Omental fat pad (tissue), 4 donors: Measurements from ENCODE around the gene METTL14. TPM values are rescaled to one million over a fixed set of nuclear protein-coding genes. Genes with fewer than 3 reads are reported as not detected.

Experiments
- ATAC-seq: fragments of 150-250 bp; one replicate; pipeline ENCODE4 v1.9.1; 2016; ENCODE audit warnings: mild to moderate bottlenecking, moderate library complexity; ENCODE audit not compliant: low FRiP score
- DNase-seq: peaks from one replicate; pipeline ENCODE4 v3.0.0-alpha.2; 2019; ENCODE audit warnings: low spot score
- CTCF ChIP-seq, 3 donors: fragments of 450-650 bp; IDR thresholded peaks; one replicate each; pipeline ENCODE4 v1.5.1; 2016 to 2017; ENCODE audit warnings: antibody characterized with exemption in 3 of 3, mild to moderate bottlenecking in 3 of 3, moderate library complexity in 2 of 3
- small RNA-seq: library from RNA; depleted of rRNA; stranded (forward); fragments of <200 nt; gene quantifications from one replicate; pipeline ENCODE3, GENCODE V24; 2016
- total RNA-seq, 4 donors: library from RNA; depleted of rRNA; stranded (reverse); fragments of >200 nt; gene quantifications; one replicate each; pipeline ENCODE4 v1.1.0, GENCODE V29; 2016

The METTL14 gene
- total RNA-seq, 4 donors from 2014 or later = 24.4 to 67.8 (median 31.7) TPM

DNA sequence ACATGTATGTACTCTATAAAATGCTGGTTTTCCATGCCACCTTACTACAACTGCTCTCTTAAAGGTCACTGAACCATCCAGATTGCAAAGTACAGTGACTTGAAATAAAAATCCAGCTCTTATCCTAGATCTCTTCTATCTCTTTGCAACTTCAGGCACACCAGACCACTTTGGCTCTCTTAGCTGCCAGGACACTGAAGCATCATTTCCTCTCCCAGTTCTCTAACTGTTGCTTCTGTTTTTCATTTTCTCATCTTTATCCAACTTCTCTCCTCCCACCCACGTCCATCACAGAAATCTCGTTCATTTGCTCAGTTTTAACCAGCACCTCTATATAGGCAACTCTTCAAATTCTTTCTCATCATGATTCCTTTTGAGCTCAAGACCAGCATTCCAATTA is 74.3 kb downstream of the METTL14 start:
- no peak for TF ChIP-seq CTCF (IDR thresholded peaks at IDR 0.05)
- DNase-seq = no peak
- ATAC-seq = no peak

- TF ChIP-seq CTCF (IDR thresholded peaks at IDR 0.05) = no peak
- no peak for DNase-seq
- no peak for ATAC-seq
Measured at GRCh38 chr4:118760092-118760491, 74.9 kb downstream of the METTL14 start.

DNA sequence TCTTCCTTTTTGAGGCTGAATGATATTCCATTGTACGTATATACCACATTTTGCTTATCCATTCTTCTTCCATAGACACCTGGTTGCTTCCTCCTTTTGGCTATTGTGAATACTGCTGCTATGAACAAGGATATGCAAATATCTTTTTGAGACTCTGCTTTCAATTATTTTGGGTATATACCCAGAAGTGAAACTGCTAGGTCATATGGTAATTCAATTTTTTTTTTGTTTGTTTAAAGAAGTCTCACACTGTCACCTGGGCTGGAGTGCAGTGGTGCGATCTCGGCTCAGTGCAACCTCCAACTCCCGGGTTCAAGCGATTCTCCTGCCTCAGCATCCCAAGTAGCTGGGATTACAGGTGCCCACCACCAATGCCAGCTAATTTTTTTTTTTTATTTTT is 75.3 kb downstream of the METTL14 start:
- no peak for ATAC-seq
- TF ChIP-seq CTCF (IDR thresholded peaks at IDR 0.05) = no peak
- DNase-seq = no peak

DNA sequence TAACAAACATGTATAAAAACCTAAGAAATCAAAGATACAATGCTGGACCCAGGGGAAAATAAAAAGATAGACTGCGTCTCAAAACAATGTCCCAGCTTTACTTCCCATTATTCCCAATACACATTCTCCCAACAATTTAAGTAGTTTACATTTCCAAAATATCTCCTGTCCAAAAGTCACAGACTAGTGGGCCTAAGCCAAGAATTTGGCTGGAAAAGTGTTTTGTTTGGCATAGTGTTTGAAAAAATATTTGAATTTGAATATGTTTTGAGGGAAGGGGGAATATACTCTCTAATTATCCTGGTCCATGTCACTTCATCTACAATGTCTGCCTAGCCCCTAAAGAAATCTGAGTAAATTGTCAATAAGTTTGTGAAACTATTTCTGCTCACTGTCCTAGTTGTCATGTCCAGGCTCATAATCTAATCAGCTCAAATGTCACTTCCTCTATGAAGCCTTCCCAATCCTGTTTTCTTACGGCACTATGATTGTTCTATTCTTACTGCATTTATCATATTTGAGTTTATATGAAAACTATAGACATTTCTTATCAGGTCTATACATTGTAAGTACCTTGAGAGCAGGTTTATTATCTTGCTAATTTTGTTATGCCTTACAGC is 76.3 kb downstream of the METTL14 start:
- ATAC-seq (no peak), DNase-seq (no peak)
- no peak for TF ChIP-seq CTCF (IDR thresholded peaks at IDR 0.05)

- no peak for TF ChIP-seq CTCF (IDR thresholded peaks at IDR 0.05)
- ATAC-seq (no peak), DNase-seq (no peak)
Measured at GRCh38 chr4:118762155-118762554, 77.0 kb downstream of the METTL14 start.

GRCh38 chr4:118762730-118763477 is 77.7 kb downstream of the METTL14 start:
- TF ChIP-seq CTCF (IDR thresholded peaks at IDR 0.05) = no peak
- DNase-seq = no peak
- peak; percentile 35 for ATAC-seq

Small RNA genes within 50 kb of the gene (small RNA-seq; reads per million reads assigned to genes)
- not detected for gene SEPT14P4

Other genes starting within 250 kb of the METTL14 start
- 10 to 100 TPM; 47.4 to 54.9 (median 52.8) TPM for gene SEC24D, start 150.7 kb downstream of the METTL14 start, total RNA-seq
- gene SYNPO2, start 203.5 kb downstream of the METTL14 start, total RNA-seq = 10 to 100 TPM; 23.3 to 72.0 (median 41.3) TPM